ENCODE measurements around the gene SLF2.

DNA sequence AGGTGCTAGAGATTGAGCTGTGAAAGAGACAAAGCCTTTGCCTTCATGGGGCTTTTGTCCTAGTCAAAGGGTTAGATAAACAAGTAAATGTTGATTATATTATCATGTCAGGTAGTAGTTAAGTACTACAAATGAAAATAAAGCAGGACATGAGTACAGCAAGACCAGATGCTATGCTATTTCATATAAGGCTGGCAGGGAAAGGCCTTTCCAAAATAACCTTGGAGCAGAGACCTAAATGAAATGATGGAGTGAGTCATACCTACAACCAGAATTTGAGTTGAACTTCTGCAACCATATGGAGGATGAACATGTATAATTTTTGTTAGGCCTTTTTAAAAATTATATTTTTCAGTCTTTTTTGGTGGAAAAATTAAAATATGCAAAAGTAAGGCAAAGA lies 33.0 kb downstream of the SLF2 start:
- no peak for TF ChIP-seq POLR2A (IDR thresholded peaks at IDR 0.05)
- TF ChIP-seq CTCF (IDR thresholded peaks at IDR 0.05 in 8 of 11, conservative IDR thresholded peaks at IDR 0.05 in 3 of 11) = no peak
- no peak for TF ChIP-seq POLR2AphosphoS5 (IDR thresholded peaks at IDR 0.05)
